ENCODE results near the gene OR2T8.

OR2T8 gene

DNA sequence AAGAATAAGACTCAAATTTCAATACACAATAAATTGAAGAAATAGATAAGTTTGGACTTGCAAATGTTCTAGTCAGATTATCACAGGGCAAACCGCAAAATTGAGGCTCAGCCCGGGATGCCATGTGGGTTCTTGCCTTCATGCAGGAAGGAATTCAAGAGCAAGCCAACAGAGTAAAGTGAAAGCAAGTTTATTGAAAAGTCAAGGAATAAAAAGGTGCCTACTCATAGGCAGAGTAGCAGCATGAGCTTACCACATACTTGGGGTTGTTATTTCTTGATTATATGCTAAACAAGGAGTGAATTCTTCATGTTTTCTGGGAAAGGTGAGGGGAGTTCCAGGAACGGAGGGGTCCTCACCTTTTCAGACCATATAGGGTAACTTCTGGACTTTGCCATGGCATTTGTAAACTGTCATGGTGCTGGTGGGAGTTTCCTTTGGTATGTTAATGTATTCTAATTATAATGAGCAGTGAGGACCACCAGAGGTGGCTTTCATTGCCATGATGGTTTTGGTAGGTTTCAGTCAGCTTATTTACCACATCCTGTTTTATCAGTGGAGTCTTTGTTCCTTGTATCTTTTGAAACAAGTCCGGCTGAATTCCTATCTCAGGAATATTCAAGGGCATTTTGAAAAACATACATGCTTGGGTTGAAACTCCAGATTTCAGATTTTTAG, 43.0 kb downstream of the OR2T8 start:
- DNase-seq: no peak

DNA sequence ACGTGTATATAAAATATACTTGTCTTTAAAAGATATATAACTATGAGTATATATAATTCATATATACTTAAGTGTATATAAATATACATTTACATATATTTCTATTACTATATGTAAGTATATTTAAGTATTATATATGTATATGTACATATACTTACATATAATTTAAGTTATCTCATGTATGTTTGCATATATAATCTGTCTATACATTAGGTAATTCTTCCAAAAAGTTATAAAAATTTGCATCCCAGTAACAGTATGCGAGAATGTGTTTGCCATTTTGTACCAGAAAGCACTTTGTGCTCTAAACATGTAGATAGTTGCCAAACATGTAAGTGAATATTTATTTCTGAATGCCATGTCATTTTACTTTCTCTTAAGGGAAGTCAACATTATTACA, 44.9 kb downstream of the OR2T8 start, which contains the start of gene OR2AK2:
TSS of gene OR2AK2 (plus strand) at position 301 of the 400 bp plus-strand sequence. CDS start 144 bp downstream, outside the sequence.
- DNase-seq: no peak

DNA sequence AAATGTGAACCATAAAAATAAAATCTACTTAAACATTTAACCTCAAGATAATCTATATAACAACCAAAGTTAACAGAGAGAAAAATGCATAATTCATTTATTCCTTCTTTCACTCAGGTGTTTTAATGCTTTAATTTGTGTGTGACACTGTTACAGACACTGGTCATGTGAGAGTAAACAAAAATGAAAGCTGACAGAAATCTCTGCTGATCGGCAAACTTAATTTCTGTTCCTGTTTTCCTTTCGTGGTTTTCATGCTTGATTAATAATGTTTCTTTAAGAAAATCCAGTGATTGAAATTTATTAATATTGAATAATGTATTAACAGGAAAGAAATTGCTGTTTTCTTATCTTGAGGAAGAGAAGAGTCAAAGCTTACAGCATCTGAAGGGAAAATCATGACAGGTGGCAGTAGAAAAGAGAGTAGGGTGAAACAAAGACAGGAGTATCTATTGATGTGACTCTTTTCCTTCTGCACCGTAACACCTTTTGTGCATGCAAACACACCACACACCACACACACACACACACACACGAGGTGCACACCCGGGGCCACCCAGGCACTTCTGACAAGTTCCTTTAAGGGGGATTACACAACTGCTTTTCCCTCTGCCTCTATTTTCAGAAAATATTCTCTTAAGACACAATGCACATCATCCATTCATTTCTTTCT, 46.6 kb downstream of the OR2T8 start:
- DNase-seq: no peak
